HG02852 (cell line): Measurements from ENCODE around the gene CEBPB.
"Not testable (repeated sequence)": the region's sequence is repeated elsewhere in the genome, so short reads cannot be mapped to it uniquely, and the experiment has no call there.

Experiments
- ATAC-seq: cut with Tn5 transposase; IDR thresholded peaks from one replicate; pipeline ENCODE4 v1.9.1; 2021; ENCODE audit warnings: mild to moderate bottlenecking, moderate library complexity; ENCODE audit not compliant: unreplicated experiment

CEBPB gene

DNA sequence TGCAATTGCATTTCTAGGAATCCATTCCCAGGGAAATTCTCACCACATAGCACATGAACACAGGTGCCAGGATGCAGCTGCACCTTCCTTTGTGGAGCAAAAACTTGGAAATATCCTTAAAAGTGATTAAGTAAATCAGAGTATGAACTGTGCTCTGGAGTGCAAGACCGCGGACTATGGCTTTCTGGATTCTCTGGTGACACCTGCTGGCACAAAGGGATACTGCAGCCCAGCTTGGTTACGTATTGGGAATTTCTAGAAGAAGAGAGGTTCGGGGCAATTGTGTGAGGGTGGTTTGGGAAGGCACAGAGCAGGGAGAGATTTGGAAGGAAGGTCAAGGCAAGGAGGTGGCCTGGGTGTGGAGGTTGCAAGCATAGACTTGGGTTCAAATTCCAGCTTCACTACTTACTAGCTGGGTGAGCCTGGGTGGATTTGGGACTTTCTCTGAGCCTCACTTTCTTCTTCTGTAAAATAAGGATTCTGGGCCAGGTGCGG is 21.3 kb upstream of the CEBPB start:
- ATAC-seq = no peak

DNA sequence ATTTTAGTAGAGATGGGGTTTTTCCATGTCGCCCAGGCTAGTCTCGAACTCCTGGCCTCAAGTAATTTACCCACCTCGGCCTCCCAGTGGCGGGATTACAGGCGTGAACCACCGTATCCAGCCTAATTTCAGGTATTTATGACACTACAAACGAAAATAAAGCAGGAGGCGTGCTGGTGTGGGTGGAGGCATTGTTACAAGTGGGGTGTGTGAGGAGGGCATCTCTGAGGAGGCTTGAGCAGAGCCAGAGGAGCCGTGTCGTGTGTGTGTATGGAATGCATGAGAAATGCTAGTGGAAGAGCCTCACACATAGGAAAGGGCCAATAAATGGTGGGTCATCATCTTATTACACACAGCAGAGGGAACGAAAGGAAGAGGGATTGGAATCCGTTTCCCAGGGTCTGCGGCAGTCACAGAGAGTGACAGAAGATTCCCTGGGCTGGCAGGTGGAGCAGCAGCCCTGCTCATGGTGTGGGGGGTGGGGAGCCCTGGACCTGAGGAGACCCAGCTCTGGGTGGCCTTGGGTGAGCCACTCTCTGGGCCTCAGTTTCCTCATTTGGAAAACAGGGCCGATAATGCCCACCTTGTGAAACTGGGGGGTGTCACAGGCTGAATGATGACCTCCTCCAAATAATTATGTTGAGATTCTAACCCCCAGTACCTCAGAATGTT is 19.9 kb upstream of the CEBPB start:
- no peak for ATAC-seq

DNA sequence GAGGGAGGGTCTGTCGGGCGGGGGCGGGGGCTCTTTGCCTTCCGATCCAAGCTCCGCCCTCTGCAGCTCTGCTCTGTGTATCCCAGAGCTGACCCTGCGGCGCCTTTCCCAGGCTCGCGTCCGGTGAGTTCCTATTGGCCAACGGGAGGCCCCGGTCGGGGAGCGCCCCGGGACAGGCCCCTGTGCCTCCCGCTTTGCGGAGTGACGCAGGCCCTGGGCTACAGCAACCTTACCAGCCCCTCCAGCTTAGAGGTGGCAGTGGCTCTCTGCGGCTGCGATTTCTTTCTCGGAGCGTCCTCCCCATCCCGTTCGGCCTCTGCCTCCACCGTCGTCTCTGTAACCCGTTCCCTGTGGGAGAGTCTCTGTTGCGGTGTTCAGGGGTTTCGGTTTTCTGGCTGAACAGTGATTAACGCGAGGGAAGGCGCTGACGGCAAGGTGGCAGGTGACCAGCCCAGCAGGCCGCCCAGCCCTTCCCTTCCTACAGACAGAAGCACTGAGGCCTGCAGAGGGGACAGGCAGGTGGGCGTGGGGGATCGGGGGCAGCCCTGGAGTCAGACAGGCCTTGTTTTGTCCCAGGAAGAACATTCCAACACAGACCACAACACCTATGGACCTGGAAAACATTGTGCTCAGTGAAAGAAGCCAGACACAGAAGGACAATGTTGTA is 18.1 kb upstream of the CEBPB start:
- no peak for ATAC-seq

DNA sequence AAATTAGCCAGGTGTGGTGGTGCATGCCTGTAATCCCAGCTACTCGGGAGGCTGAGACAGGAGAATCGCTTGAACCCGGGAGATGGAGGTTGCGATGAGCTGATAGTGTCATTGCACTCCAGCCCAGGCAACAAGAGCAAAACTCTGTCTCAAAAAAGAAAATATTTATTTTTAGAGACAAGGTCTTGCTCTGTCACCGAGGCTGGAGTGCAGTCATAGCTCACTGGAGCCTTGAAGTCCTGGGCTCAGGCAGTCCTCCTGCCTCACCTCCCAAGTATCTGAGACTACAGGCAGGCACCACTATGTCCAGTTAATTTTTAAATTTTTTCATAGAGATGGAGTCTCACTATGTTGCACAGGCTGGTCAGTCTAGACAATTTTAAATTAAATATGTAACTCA is 16.2 kb upstream of the CEBPB start:
- ATAC-seq = no peak

DNA sequence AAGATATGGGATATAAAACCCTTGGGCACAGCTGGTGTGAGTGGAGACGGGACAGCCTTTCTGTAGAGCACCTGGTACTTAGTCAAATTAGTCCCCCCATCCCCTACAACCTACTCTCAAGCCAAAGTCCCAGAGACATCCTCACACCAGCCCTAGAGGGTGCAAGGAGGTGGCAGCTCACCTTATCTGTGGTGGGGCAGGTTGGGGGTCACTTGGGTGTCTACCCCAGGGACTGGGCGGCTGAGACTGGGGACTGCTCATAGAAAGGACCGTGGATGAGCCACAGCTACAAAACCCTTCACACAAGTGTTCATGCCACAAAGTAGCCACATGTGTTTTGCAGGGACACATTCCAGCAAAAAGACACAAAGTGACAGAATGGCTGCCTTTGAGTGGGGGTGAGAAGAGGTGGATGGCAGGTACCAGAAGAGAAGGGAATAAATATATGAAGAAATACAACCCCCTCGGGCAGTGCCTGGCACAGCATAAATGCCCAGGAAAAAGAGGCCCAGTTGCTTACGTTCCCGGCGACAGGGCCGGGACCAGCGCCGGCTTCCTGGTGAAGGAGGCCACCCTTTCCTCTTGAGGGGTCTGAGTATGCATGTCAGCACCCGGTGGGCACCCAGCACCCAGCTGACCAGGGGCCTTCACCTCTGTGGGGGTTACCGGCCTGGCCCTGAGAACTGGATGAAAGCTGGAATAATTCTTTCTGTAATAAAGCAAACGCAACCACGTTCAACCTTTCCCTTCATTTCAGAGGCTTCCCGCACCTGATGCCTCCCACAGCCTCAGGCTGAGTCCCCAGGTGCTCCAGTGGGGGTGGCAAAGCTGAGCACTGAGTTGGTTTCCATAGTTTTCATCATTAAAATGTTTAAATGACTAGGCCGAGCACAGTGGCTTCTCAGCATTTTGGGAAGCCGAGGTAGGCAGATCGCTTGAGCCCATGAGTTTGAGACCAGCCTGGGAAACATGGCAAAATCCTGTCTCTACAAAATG is 14.4 kb upstream of the CEBPB start:
- ATAC-seq = no peak

DNA sequence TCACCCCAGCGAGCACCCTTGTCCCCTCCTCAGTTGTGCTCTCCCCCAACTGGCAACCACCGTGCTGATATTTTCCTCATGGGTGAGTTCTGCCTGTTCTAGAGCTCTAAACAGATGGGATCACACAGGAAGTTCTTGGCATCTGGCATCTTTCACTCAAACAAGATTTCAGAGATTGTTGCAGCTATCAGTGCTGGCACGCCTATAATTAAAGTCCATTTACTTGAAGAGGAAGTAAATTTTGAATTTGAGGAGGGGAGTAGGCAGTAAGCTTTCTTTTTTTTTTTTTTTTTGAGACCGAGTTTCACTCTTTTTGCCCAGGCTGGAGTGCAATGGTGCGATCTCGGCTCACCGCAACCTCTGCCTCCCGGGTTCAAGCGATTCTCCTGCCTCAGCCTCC is 12.0 kb upstream of the CEBPB start:
- not testable (repeated sequence) for ATAC-seq

DNA sequence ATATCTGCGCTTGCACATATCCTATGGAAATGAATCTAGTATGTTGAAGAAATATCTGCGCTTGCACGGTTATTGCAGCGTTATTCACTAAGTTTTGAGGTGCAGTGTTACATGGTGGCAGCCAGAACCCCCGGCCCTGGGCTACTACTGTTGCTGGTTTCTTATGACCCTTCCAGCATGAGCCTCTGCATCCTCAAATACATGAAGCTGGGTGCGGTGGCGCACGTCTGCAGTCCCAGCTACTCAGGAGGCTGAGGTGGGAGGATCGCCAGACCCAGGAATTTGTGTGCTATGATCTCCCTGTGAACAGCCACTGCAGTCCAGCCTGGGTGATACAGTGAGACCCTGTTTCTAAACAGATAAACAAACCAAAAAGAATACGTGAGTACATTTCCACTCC is 9.3 kb upstream of the CEBPB start:
- no peak for ATAC-seq

DNA sequence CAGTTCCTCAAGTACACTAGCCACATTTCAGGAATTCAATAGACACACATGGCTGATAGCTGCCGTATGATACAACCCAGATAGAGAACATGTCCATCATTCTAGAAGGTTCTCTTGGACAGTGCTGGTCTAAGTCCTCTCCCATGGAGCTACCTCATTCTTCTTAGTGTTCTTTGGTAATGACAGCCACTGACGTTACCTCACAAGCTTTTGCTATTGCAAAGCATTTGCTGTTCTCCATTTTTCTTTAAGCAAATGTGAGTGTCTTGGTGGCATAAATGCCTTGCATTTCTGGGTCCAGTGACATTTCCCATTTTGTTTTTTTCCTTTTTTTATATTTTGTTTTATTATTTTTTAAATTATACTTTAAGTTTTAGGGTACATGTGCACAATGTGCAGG is 8.3 kb upstream of the CEBPB start:
- no peak for ATAC-seq

DNA sequence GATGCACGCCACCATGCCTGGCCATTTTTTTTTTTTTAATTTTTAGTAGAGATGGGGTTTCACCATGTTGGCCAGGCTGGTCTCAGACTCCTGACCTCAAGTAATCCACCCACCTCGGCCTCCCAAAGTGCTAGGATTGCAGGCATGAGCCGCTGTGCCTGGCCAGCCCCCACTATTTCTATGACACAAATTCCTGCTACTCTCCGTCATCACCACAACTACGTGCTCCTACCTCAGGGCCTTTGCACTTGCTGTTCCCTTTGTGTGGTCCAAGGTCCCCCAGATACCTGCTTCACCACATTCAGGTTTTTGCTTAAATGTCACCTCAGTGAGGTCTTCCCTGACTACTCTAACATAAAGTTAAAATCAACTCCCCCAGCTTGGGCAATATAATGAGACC is 5.2 kb upstream of the CEBPB start:
- no peak for ATAC-seq

DNA sequence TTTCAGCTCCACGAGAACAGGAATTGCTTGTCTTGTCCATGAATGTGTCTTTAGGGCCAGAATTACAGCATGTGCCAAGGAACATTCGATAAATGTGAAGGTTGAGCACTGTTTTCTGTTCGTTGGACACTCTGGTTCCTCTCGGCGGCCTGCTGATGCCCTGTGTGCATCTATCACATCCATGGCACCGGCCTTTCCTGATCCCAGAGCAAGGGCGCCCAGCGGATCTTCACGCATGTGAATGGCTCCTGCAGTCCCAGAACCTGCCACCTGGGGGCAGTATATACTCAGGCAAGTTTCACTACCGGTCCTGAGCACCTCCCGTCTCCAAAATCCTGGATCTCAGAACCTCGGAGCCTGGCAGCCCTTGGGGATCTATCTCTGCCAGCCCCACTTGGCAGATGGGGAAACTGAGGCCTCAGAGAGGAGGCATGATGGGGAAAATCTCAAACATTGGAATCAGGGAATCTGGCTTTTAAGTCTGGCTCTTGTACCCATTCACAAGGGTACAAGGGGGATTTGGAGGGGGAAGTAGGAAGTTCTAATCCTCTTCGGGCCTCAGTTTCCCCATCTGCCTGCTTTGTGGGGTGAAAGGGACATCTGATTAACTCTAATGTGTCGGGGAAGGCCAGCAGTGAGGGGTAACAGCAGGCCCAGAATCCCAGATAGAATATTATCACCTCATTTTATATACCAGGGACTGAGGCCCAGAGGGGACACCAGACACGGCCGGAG is 4.3 kb upstream of the CEBPB start:
- ATAC-seq = no peak

DNA sequence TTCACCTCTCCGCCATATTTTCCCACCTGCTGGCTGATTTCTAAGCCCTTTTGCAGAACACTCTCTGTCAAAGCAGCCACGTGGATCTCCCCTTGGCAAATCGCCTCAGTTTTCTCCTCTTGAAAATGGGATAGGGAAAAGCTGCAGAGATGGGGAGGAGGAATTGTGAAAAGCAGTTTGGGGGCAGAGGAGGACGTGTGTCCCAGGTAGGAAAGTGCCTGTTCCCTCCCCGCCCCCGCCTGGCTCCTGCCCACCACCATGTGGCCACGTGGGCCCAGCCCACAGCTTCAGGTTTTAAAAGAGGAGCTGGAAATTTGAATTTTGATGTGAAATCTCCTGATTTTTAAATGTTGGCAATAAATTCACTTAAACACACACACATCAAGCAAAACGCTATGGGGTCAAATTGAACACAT is 3.6 kb upstream of the CEBPB start:
- no peak for ATAC-seq

DNA sequence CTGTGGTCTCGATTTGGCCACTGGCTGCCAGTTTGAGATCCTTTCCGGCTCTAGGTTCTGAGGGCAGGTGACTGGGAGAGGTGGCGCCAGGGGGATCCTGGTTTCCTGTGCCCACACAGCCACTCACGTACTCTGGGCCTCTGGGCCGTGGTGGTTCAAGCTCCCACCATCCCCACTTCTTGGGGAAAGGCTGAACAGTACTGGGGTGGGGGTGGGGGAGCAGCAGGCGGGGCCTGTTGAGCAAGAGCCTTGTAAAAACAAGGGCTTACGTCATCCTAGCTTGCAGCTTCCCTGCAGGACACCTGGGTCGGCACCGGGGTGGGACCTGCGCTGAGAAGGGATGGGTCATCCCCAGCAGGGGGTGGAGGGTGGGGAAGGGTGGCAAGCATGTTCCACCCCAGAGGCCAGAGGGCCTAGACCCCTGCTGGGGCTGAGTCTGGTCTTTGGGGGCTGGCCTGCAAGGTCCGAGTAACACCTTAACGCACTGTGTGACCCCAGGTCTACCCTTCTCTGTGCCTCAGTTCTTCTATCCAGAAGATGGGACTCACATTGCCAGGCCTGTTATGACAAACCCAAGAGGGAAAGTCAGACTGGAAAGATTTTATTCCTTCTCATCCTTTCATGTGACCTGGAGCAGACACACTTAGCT is 3.1 kb upstream of the CEBPB start:
- no peak for ATAC-seq

DNA sequence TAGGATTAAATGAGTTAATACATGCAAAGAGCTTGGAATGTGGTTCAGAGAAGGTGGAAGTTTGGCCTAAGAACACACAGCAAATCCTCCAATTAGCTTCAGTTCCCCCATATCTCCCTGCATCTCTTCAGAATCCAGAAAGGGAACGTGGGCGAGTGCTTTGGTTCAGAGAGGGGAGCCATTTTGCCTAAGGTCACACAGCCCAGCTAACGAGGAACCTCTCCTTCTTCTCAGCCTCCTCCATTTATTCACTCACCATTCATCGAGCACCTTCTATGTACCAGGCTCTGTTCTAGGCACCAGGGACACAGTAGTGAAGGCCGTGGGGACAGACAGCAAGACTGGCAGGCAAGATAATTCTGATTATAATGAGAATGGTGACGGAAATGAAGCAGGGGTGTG is 2.3 kb upstream of the CEBPB start:
- no peak for ATAC-seq

DNA sequence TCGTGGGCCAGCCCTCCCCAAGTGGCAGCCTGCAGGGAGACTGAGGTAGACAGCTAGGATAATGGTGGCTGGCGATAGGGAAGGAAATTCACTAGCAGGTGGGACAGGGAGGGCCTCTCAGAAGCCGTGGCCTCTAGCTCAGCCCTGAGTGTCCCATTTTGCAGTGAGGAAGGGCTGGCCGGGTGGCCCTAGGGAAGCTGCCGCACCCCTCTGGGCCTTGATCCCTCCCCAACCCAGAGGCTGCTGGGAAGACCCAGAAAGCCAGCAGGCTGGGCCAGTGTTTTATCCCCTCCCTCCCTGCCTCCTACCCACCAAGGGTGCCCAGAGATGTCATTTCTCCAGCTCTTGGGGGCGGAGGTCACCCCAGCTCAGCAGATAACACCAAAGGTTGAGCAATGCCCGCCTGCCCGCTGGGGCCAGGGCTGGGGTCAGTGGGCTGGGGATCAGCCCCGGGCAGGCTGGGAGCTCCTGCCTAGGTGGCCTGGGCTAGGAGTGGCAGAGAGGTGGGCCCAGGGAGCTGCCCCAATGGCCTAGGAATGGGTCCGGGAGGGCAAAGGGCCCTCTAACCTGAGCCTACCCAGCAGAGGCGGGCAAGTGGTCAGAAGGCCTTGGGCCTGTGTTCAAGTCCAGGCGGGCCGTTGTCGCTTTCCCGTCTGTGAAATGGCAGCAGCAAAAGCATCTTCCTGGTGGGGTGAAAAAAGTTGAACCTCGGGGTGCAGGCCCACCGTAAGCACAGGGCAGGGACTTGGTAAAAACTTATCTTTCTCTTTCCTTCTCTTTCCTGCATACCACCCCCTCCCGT is 1.6 kb upstream of the CEBPB start:
- ATAC-seq = no peak

DNA sequence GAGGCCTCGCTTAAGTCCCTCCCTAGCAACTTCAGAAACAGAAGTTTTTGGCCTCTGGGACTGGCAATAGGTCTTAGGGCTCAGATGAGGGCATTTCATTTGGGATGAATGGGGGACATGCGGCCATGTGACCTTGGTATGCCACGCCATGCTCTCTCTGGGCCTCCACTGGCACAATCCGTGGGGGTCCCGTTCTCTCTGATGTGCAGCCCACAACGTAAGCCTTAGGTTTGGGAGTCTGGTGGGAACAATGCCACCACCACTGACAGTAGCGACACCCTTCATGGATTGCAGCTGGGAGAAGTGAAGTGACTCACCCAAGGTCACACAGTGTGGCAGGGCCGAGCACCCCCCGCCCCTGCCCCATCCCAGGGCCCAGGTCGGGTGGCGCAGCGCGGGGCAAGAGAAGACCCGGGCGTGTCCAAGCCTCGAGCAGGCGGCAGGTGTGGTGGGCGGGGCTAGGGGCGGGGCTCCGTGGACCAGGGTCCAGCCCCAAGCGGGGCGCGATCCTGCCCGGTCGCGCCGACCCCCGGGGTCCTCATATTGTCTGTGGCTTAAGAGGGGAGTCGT is 864 bp upstream of the CEBPB start:
- no peak for ATAC-seq

DNA sequence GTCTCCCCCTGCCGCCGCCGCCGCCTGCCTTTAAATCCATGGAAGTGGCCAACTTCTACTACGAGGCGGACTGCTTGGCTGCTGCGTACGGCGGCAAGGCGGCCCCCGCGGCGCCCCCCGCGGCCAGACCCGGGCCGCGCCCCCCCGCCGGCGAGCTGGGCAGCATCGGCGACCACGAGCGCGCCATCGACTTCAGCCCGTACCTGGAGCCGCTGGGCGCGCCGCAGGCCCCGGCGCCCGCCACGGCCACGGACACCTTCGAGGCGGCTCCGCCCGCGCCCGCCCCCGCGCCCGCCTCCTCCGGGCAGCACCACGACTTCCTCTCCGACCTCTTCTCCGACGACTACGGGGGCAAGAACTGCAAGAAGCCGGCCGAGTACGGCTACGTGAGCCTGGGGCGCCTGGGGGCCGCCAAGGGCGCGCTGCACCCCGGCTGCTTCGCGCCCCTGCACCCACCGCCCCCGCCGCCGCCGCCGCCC is 474 bp downstream of the CEBPB start:
- ATAC-seq = no peak

DNA sequence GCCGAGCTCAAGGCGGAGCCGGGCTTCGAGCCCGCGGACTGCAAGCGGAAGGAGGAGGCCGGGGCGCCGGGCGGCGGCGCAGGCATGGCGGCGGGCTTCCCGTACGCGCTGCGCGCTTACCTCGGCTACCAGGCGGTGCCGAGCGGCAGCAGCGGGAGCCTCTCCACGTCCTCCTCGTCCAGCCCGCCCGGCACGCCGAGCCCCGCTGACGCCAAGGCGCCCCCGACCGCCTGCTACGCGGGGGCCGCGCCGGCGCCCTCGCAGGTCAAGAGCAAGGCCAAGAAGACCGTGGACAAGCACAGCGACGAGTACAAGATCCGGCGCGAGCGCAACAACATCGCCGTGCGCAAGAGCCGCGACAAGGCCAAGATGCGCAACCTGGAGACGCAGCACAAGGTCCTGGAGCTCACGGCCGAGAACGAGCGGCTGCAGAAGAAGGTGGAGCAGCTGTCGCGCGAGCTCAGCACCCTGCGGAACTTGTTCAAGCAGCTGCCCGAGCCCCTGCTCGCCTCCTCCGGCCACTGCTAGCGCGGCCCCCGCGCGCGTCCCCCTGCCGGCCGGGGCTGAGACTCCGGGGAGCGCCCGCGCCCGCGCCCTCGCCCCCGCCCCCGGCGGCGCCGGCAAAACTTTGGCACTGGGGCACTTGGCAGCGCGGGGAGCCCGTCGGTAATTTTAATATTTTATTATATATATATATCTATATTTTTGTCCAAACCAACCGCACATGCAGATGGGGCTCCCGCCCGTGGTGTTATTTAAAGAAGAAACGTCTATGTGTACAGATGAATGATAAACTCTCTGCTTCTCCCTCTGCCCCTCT is 1.1 kb downstream of the CEBPB start:
- ATAC-seq = no peak
